Neutrophil (primary cell): ENCODE data around the gene CD8B2.
"Not testable (repeated sequence)": the region's sequence is repeated elsewhere in the genome, so short reads cannot be mapped to it uniquely, and the experiment has no call there.

Source experiments
- H3K27ac ChIP-seq: fragments of 200-600 bp; sonication (generic); 2 replicates; pipeline ENCODE4 v1.5.1; 2016; ENCODE audit warnings: mild to moderate bottlenecking, moderate library complexity
- H3K27me3 ChIP-seq: fragments of 200-600 bp; sonication (generic); 2 replicates; pipeline ENCODE4 v1.6.0; 2016; ENCODE audit warnings: mild to moderate bottlenecking
- H3K36me3 ChIP-seq: fragments of 200-600 bp; sonication (generic); 2 replicates; pipeline ENCODE4 v1.5.1; 2017
- H3K4me1 ChIP-seq, 2 experiments: fragments of 200-600 bp in 1 of 2; sonication (generic) in 1 of 2; 1 replicate in 1 of 2; 2 replicates in 1 of 2; pipeline versions ENCODE4 v1.5.1 to v1.6.1; 2013 to 2016; ENCODE audit warnings: low read depth in 1 of 2, low read length in 1 of 2, mild to moderate bottlenecking in 1 of 2, moderate library complexity in 1 of 2; ENCODE audit not compliant: control insufficient read depth in 1 of 2, insufficient read depth in 1 of 2
- H3K4me3 ChIP-seq, 2 experiments: fragments of 200-600 bp in 1 of 2; sonication (generic) in 1 of 2; 1 replicate in 1 of 2; 2 replicates in 1 of 2; pipeline ENCODE4 v1.5.1; 2013 to 2016; ENCODE audit warnings: low read depth in 1 of 2, low read length in 1 of 2, mild to moderate bottlenecking in 1 of 2, moderate library complexity in 1 of 2
- H3K9me3 ChIP-seq: fragments of 200-600 bp; sonication (generic); 2 replicates; pipeline ENCODE4 v1.5.1; 2016
- CTCF ChIP-seq: fragments of 200-600 bp; sonication (generic); IDR thresholded peaks from 2 replicates; pipeline ENCODE4 v1.5.1; 2016; ENCODE audit warnings: antibody characterized with exemption

Gene CD8B2

GRCh38 chr2:106486551-106487385, at the start of gene CD8B2:
TSS of gene CD8B2 (plus strand) at chr2:106487364. CDS start at chr2:106487427, 63 bp downstream.
- not testable (repeated sequence) for H3K4me1 ChIP-seq, H3K27ac ChIP-seq, H3K9me3 ChIP-seq, H3K36me3 ChIP-seq, H3K4me3 ChIP-seq
- peaks cover 32% of the 10 kb centered on the region for H3K27me3 ChIP-seq

- not testable (repeated sequence) for H3K4me1 ChIP-seq, H3K27me3 ChIP-seq, H3K36me3 ChIP-seq, H3K4me3 ChIP-seq, H3K27ac ChIP-seq, H3K9me3 ChIP-seq
Measured at GRCh38 chr2:106461882-106462281, 25.3 kb upstream of the CD8B2 start.

GRCh38 chr2:106467516-106467915, 19.6 kb upstream of the CD8B2 start:
- not testable (repeated sequence) for H3K27ac ChIP-seq, H3K36me3 ChIP-seq, H3K4me1 ChIP-seq, H3K27me3 ChIP-seq, H3K9me3 ChIP-seq, H3K4me3 ChIP-seq

GRCh38 chr2:106468107-106468506, 19.1 kb upstream of the CD8B2 start, which contains the start of gene RGPD3:
TSS of gene RGPD3 (minus strand) at chr2:106468413. CDS start at chr2:106468288, 125 bp downstream.
- not testable (repeated sequence) for H3K9me3 ChIP-seq

GRCh38 chr2:106470658-106471057, 16.5 kb upstream of the CD8B2 start:
- H3K4me1 ChIP-seq, H3K27me3 ChIP-seq, H3K36me3 ChIP-seq, H3K4me3 ChIP-seq, H3K9me3 ChIP-seq, H3K27ac ChIP-seq: not testable (repeated sequence)
- TF ChIP-seq CTCF, result peak; percentile 9

More at GRCh38 chr2:106468107-106468506, 19.1 kb upstream of the CD8B2 start, which contains the start of gene RGPD3:
- H3K27ac ChIP-seq, H3K27me3 ChIP-seq, H3K4me1 ChIP-seq, H3K4me3 ChIP-seq, H3K36me3 ChIP-seq: not testable (repeated sequence)

GRCh38 chr2:106477647-106478046, 9.5 kb upstream of the CD8B2 start:
- H3K4me1 ChIP-seq, H3K4me3 ChIP-seq, H3K27me3 ChIP-seq, H3K36me3 ChIP-seq, H3K9me3 ChIP-seq, H3K27ac ChIP-seq: not testable (repeated sequence)

- H3K9me3 ChIP-seq, H3K27me3 ChIP-seq, H3K4me1 ChIP-seq, H3K4me3 ChIP-seq, H3K27ac ChIP-seq, H3K36me3 ChIP-seq: not testable (repeated sequence)
Measured at GRCh38 chr2:106479563-106479962, 7.6 kb upstream of the CD8B2 start.

- not testable (repeated sequence) for H3K4me3 ChIP-seq, H3K9me3 ChIP-seq, H3K4me1 ChIP-seq, H3K36me3 ChIP-seq, H3K27ac ChIP-seq
- H3K27me3 ChIP-seq, result peaks cover 32% of the 10 kb centered on the region
Measured at GRCh38 chr2:106487386-106488191, 425 bp downstream of the CD8B2 start.

- not testable (repeated sequence) for H3K27ac ChIP-seq, H3K4me1 ChIP-seq, H3K4me3 ChIP-seq
Measured at GRCh38 chr2:106489701-106490100, 2.5 kb downstream of the CD8B2 start.

GRCh38 chr2:106492399-106492798, 5.2 kb downstream of the CD8B2 start:
- not testable (repeated sequence) for H3K4me1 ChIP-seq, H3K27ac ChIP-seq, H3K9me3 ChIP-seq, H3K36me3 ChIP-seq, H3K4me3 ChIP-seq
- peaks cover 13% of the 10 kb centered on the region for H3K27me3 ChIP-seq

More at GRCh38 chr2:106489701-106490100, 2.5 kb downstream of the CD8B2 start:
- not testable (repeated sequence) for H3K36me3 ChIP-seq, H3K9me3 ChIP-seq
- H3K27me3 ChIP-seq, result peaks cover 32% of the 10 kb centered on the region

GRCh38 chr2:106492913-106493312, 5.7 kb downstream of the CD8B2 start:
- H3K4me3 ChIP-seq, H3K27me3 ChIP-seq, H3K27ac ChIP-seq, H3K4me1 ChIP-seq, H3K36me3 ChIP-seq, H3K9me3 ChIP-seq: not testable (repeated sequence)

GRCh38 chr2:106498549-106498948, 11.4 kb downstream of the CD8B2 start:
- H3K27ac ChIP-seq, H3K4me3 ChIP-seq, H3K36me3 ChIP-seq, H3K4me1 ChIP-seq, H3K27me3 ChIP-seq, H3K9me3 ChIP-seq: not testable (repeated sequence)
